Transverse colon (tissue), 4 donors: ENCODE measurements around the gene FARSA. TPM values are rescaled to one million over a fixed set of nuclear protein-coding genes. Genes with fewer than 3 reads are reported as not detected.
A peak's percentile ranks its signal among the peaks of the same experiment; 100 is the strongest.
"Not testable (repeated sequence)": the region's sequence is repeated elsewhere in the genome, so short reads cannot be mapped to it uniquely, and the experiment has no call there.

Experiments
- DNase-seq: peaks from one replicate; pipeline ENCODE4 v3.0.0-alpha.2; 2019
- H3K27ac ChIP-seq, 4 donors: fragments of 200-600 bp; sonication (generic); 2 replicates each; pipeline ENCODE4 v1.5.1; 2016 to 2018; ENCODE audit warnings: inconsistent platforms in 4 of 4
- H3K27me3 ChIP-seq: fragments of 200-600 bp; sonication (generic); 2 replicates; pipeline ENCODE4 v1.5.1; 2017; ENCODE audit warnings: inconsistent platforms
- H3K36me3 ChIP-seq, 4 donors: fragments of 200-600 bp; sonication (generic); 2 replicates each; pipeline ENCODE4 v1.5.1; 2017 to 2019; ENCODE audit warnings: inconsistent platforms in 4 of 4
- H3K4me1 ChIP-seq, 4 donors: fragments of 200-600 bp; sonication (generic); 2 replicates each; pipeline ENCODE4 v1.5.1; 2017 to 2020; ENCODE audit warnings: inconsistent platforms in 4 of 4
- H3K4me3 ChIP-seq, 4 donors: fragments of 200-600 bp; sonication (generic); 1 replicate in 1 of 4; 2 replicates in 3 of 4; pipeline versions ENCODE4 v1.5.1 to v1.6.1; 2017 to 2019; ENCODE audit warnings: inconsistent platforms in 4 of 4
- H3K9me3 ChIP-seq, 2 donors: fragments of 200-600 bp; sonication (generic); 2 replicates each; pipeline ENCODE4 v1.5.1; 2017 to 2019; ENCODE audit warnings: inconsistent platforms in 2 of 2
- EP300 ChIP-seq: sonication (generic); formaldehyde crosslinking; IDR thresholded peaks from one replicate; pipeline ENCODE4 v1.6.1; 2017; ENCODE audit warnings: antibody characterized with exemption, low read depth
- POLR2A ChIP-seq: fragments of 450-650 bp; IDR thresholded peaks from one replicate; pipeline ENCODE4 v1.6.1; 2016; ENCODE audit warnings: antibody characterized with exemption, mild to moderate bottlenecking, moderate library complexity
- POLR2AphosphoS5 ChIP-seq, 3 donors: sonication (generic); formaldehyde crosslinking; IDR thresholded peaks; one replicate each; pipeline ENCODE4 v1.6.1; 2016; ENCODE audit warnings: antibody characterized with exemption in 3 of 3
- WGBS, 2 donors: methylation state at CpG; one replicate each; pipeline ENCODE4 v1.1.5; 2018; ENCODE audit warnings: low coverage in 1 of 2; 5-methylcytosine and 5-hydroxymethylcytosine counted together
- in situ Hi-C, 4 donors: fragments of 200-750 bp; cut with MboI; loops; one replicate each; pipeline versions ENCODE4 v1.15.0 to v1.15.1; 2017; ENCODE audit warnings: low sequenced_read_pairs in 3 of 4, low pct_ligation_motif_present in 1 of 4, low pct_unique_long_range_greater_than_20kb in 1 of 4
- intact Hi-C: fragments of 100-400 bp; cut with DNase I; formaldehyde crosslinking; loops from one replicate; pipeline ENCODE4 v1.15.1; 2023; ENCODE audit warnings: low total_unique reads
- total RNA-seq, 4 donors: library from RNA; depleted of rRNA; stranded (reverse); fragments of >200 nt; gene quantifications; one replicate each; pipeline ENCODE4 v1.1.0, GENCODE V29; 2016
- TF ChIP-seq, protein P1 (sequence below), 5 experiments: fragments of 200-600 bp in 3 of 5; fragments of 450-650 bp in 2 of 5; sonication (generic) in 3 of 5; IDR thresholded peaks; 1 replicate in 2 of 5; 2 replicates in 3 of 5; pipeline ENCODE4 v1.5.1; 2016 to 2017; ENCODE audit warnings: antibody characterized with exemption in 5 of 5, inconsistent platforms in 3 of 5, mild to moderate bottlenecking in 2 of 5, moderate library complexity in 1 of 5

FARSA gene
- total RNA-seq, result 10 to 100 TPM; 18.0 to 40.8 (median 32.6) TPM

DNA sequence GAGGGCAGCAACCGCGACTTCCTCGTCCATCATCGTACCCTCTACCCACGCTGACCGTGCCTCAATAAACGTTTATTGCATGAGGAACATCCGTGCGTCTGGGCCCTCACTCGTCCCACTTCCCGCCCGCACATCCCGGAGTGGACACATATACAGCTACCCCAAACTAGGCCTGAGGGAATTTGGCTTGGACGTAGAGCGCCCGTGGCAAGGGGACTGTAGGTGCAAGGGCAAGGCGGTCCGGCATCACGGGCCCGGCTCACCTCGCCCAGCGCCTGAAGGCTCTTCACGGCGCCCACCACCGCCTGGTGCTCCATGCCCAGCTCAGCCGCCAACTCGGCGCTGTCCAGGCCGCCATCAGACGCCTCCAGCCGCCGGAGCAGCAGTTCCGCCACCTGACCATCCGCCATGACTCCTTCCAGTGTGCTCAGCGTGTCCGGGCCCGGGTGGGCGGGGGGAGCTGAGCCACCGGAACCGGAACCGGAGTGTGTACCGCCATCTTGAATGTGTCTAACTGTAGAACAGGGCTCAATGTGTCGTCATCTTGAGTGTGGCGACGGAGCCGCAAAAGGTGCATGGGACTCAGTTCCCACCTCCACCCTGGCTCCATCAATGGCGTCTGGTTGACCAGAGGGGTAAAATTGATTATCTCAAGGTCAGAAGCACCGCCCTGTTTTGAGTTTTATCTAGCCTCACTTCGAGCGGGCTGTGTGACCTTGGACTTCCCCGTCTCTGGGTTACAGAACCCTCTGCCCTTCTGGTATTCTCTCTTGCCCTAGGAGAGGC, at the start of gene FARSA:
TSS of gene FARSA (minus strand) at position 425 of the 786 bp plus-strand sequence. CDS start at position 410, 15 bp downstream.
- Histone ChIP-seq H3K27ac (peak within 1 kb of the TSS; percentile 81 to 91 (median 85)), H3K27me3 (no peaks in the 10 kb centered on the region), H3K4me1 (peaks cover 15 to 27% (median 19%) of the 10 kb centered on the region in 4 donors), H3K9me3 (no peaks in the 10 kb centered on the region), H3K36me3 (peaks cover 0 to 16% (median 3%) of the 10 kb centered on the region in 4 donors), H3K4me3 (peak within 1 kb of the TSS; percentile 70 to 99 (median 86))
- in situ Hi-C loops (no loop called here), intact Hi-C loops (no loop called here)
- TF ChIP-seq POLR2A, result peak; percentile 77
- peak; percentile 86 to 98 (median 97) for TF ChIP-seq POLR2AphosphoS5 (IDR thresholded peaks at IDR 0.05)
- TF ChIP-seq, protein P1, sequence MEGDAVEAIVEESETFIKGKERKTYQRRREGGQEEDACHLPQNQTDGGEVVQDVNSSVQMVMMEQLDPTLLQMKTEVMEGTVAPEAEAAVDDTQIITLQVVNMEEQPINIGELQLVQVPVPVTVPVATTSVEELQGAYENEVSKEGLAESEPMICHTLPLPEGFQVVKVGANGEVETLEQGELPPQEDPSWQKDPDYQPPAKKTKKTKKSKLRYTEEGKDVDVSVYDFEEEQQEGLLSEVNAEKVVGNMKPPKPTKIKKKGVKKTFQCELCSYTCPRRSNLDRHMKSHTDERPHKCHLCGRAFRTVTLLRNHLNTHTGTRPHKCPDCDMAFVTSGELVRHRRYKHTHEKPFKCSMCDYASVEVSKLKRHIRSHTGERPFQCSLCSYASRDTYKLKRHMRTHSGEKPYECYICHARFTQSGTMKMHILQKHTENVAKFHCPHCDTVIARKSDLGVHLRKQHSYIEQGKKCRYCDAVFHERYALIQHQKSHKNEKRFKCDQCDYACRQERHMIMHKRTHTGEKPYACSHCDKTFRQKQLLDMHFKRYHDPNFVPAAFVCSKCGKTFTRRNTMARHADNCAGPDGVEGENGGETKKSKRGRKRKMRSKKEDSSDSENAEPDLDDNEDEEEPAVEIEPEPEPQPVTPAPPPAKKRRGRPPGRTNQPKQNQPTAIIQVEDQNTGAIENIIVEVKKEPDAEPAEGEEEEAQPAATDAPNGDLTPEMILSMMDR (IDR thresholded peaks at IDR 0.05), result no peak
- no peak for TF ChIP-seq EP300
- peak; percentile 93 for DNase-seq
- WGBS, 2 donors, result 3% methylated on average over 43 of the region's 51 CpGs; no CpG with 5 or more reads in 1 of the 2 donors

DNA sequence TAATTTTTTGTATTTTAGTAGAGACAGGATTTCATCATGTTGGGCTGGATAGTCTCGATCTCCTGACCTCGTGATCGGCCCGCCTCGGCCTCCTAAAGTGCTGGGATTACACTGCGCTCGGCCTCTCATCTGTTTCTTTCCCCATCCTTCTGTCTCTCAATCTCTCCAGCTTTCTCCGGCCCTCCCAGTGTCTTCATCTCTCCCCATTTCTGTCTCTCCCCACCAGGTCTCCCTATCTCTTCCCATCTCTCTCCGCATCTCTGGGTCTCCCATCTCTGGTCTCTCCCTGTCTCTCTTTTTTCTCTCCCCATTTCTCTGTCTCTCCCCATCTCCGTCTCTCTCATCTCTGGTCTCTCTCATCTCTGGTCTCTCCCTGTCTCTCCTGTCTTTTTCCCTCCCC, 49.6 kb upstream of the FARSA start:
- TF ChIP-seq, protein P1 (IDR thresholded peaks at IDR 0.05), result no peak
- no peaks in the 10 kb centered on the region for H3K9me3 ChIP-seq
- DNase-seq, result no peak
- no peaks in the 10 kb centered on the region for H3K27me3 ChIP-seq
- peak overlapping the region in 2 of 4 donors; percentile 15 to 39 for H3K4me3 ChIP-seq
- no peaks in the 10 kb centered on the region for H3K36me3 ChIP-seq
- H3K27ac ChIP-seq, result no peak overlapping the region
- H3K4me1 ChIP-seq, result peaks cover 5 to 21% (median 18%) of the 10 kb centered on the region in 4 donors
- intact Hi-C loops (no loop called here), in situ Hi-C loops (loop anchor here (10.0 to 25.0 kb wide), 3 partner anchors 52 to 104 kb away; no protein-coding TSS in a partner anchor)
- 40 to 50% methylated on average over 8 to 10 of the region's 10 CpGs for WGBS, 2 donors

DNA sequence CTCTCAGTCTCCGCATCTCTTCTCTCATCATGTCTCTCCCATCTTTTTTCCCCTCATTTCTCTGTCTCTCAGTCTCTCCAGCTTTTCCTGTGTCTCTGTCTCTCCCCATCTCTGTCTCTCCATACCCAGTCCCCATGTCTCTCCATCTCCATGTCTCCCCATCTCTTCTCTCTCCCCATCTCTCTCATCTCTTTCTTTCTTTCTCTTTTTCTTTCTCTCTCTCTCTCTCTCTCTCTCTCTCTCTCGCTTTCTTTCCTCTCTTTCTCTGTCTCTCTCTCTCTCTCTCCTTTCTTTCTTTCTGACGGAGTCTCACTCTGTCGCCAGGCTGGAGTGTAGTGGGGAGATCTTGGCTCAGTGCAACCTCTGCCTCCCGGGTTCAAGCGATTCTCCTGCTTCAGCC, 49.1 kb upstream of the FARSA start:
- Histone ChIP-seq H3K4me1 (peaks cover 5 to 21% (median 19%) of the 10 kb centered on the region in 4 donors), H3K9me3 (no peaks in the 10 kb centered on the region), H3K27ac (no peak overlapping the region), H3K36me3 (no peaks in the 10 kb centered on the region), H3K27me3 (no peaks in the 10 kb centered on the region), H3K4me3 (no peak overlapping the region)
- intact Hi-C loops (no loop called here), in situ Hi-C loops (loop anchor here (10.0 to 25.0 kb wide), 3 partner anchors 52 to 105 kb away; no protein-coding TSS in a partner anchor)
- WGBS, 2 donors, result 73 to 89% methylated on average over 6 of the region's 6 CpGs
- DNase-seq, result no peak
- TF ChIP-seq, protein P1 (IDR thresholded peaks at IDR 0.05), result no peak
- no peak for TF ChIP-seq POLR2A
- no peak for TF ChIP-seq POLR2AphosphoS5 (IDR thresholded peaks at IDR 0.05)
- no peak for TF ChIP-seq EP300

DNA sequence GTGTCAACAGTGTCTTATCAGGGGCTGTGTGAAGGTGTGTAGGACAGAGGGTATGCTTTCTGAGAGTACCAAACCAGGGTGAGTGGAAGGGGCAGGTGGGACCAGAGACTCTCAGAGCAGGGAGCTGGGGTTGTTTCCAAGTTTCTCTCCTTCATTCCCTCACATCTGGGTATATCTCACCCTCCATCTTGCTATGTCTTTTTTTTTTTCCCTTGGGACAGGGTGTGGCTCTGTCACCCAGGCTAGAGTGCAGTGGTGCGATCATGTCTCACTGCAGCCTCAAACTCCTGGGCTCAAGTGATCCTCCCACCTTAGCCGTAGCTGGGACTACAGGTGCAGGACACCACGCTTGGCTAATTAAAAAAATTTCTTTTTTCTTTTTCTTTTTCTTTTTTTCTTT, 46.5 kb upstream of the FARSA start:
- no peak for DNase-seq
- intact Hi-C loops, result loop anchor here (2.0 to 5.0 kb wide), 2 partner anchors 113 to 282 kb away; no protein-coding TSS in a partner anchor
- Histone ChIP-seq H3K9me3 (no peaks in the 10 kb centered on the region), H3K36me3 (no peaks in the 10 kb centered on the region), H3K4me3 (no peak overlapping the region), H3K27me3 (no peaks in the 10 kb centered on the region), H3K4me1 (peaks cover 0 to 15% (median 11%) of the 10 kb centered on the region in 4 donors), H3K27ac (no peak overlapping the region)
- 58 to 68% methylated on average over 3 of the region's 3 CpGs for WGBS, 2 donors
- TF ChIP-seq EP300, result no peak
- TF ChIP-seq, protein P1 (IDR thresholded peaks at IDR 0.05), result no peak
- TF ChIP-seq POLR2AphosphoS5 (IDR thresholded peaks at IDR 0.05), result no peak
- no peak for TF ChIP-seq POLR2A
- in situ Hi-C loops, result loop anchor here (5.0 to 25.0 kb wide), 6 partner anchors 55 to 285 kb away; no protein-coding TSS in a partner anchor

DNA sequence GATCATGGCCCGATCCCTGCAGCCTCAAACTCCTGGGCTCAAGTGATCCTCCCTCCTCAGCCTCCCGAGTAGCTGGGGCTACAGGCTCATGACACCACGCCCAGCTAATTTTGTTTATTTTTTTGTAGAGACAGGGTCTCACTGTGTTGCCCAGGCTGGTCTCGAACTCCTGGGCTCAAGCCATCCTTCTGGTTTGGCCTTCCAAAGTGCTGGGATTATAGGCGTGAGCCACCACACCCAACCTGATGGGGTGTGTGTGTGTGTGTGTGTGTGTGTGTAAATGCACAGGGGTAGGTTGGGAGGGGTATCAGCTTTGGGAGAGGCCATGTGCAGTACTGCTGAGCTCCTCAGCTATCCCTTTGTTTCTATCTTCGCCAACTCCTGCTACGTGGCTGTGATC, 42.6 kb upstream of the FARSA start:
- not testable (repeated sequence) for H3K36me3 ChIP-seq, H3K4me1 ChIP-seq, H3K9me3 ChIP-seq, H3K27ac ChIP-seq, H3K4me3 ChIP-seq, DNase-seq, H3K27me3 ChIP-seq
- in situ Hi-C loops, result loop anchor here in 3 of 4 donors (5.0 to 25.0 kb wide), 4 partner anchors 111 to 289 kb away; no protein-coding TSS in a partner anchor
- 60 to 73% methylated on average over 5 to 7 of the region's 7 CpGs for WGBS, 2 donors
- intact Hi-C loops, result loop anchor here (5.0 kb wide), 1 partner anchor 286 kb away; no protein-coding TSS in a partner anchor
